ENCODE results near the gene TEX44. TPM values are rescaled to one million over a fixed set of nuclear protein-coding genes. Genes with fewer than 3 reads are reported as not detected.

Gene TEX44
- total RNA-seq, 1 experiment from 2014 or later = not detected

DNA sequence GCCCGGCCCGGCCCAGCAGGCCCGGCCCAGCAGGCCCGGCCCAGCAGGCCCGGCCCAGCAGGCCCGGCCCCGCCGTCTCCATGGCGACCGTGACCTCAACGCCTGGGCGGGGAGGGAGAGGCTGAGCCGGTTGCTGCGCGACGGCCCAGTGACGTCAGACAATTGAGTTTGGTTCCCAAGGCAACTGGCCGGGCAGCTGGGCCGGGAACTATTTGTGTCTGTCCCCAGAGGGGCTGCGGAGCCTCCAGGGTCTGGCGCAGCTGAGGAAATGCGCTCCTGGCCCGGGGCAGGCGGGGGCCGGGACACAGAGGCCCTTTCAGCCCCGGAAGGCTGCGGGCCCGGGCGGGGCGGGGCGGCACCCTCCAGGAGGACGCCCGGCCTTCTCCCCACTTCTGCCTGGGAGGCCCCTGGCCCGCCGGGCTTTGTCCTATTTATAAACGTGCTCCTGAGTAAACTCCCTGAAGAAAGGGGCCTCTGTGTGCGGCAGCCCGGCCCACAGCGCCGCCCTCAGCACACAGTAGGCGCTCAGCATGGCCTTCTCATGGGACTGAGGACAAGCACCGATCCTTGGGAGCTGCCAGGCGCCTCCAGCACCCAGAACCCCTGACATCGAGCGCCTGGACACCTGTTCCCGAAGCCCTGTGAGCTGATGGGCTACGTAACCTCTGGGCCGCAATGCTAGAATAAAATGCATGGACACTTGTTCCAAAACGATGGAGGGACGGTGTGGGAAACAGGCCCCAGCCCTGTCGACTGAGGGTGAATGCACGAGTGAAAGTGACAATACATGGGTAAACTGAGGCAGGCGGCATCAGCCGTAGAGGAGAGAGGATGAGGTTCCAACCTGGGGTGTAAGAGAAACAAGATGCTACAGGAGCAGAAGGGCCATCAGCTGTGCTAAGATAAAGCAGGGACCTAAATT lies 12.3 kb downstream of the TEX44 start:
- DNase-seq (ENCODE audit: low read depth) = peak; percentile 96

DNA sequence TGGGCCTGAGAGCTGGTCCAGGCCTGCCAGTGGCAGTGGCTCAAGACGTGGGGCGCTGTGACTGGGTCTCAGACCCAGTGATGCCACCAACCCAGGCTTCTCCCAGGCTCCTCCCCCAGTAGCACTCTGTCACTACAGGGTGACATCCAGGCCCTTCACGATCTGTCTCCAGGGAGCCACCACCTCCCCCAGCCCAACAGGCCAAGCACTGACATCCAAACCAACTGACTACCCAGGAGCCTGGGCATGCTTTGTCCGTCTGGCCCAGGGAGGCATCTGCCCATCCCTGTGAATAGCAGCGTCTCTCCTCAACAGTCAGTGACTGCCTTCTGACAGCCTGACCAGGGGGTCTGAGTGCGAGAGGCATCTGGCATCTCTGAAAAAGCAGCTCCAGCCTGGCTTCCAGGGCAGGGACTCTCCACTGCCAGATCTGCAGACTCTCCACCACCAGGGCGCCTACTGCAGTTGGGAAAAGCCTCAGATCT lies 13.0 kb downstream of the TEX44 start:
- no peak for DNase-seq (ENCODE audit: low read depth)

DNA sequence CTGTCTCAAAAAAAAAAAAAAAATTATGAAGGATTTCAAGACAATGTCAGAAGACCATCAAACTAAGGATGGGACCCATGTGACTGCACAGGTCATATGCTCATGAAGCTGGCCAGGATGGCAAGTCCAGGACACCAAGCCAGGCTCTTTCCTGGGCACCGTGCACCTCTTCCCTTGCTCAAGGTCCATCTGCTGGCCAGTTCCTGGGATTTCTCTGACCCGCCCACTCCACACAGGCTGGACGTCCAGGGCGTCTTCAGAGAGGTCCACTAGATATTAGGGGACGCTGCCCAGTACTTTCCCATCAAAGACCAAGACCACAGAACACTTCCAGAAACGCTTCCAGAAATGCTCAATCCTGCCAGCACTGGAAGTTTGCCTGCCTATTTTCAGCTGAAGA lies 14.3 kb downstream of the TEX44 start:
- no peak for DNase-seq (ENCODE audit: low read depth)

DNA sequence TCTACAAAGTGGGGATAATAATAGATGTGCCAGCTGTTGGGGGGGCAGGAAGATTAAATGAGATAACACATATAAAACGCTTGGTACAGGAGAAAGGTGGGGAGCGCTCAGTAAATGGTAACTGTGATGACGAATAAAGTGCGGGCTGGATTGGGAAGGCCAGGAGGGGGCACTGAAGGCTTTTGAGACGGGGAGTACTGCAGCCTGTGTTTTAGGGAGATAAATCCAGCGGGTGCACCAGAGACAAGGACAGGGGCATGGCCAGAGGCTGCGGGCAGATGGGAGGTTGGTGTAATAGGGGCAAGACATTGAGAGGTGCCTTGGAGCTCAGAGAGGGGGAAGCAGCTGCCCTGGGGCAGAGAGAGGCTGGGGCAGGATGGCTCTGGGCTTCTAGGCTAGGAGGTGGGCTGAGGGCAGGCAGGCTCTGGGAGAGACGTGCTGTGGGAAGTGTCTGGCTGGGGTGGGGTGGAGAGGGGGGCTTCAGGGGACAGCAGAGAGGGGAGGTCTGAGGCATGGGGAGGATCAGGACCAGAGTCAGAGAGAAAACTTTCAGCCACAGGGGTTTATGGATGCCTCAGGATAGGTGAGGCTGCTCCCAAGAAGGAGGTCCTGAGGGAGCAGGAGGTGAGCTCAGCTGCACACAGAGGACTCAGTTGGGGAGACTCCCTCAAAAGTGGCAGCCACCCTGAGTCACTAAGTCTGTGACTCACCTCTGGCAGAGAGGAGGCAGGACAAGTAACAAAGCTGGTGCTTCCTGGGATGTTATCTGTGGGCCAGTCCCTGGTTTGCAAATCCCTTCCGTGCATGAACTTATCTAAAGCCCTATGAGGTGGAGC lies 18.8 kb downstream of the TEX44 start:
- DNase-seq (ENCODE audit: low read depth) = peak; percentile 82

GRCh38 chr2:231612109-231612455 lies 19.4 kb downstream of the TEX44 start:
- DNase-seq (ENCODE audit: low read depth) = peak; percentile 78

GRCh38 chr2:231612456-231613330 lies 20.0 kb downstream of the TEX44 start:
- peak; percentile 93 for DNase-seq (ENCODE audit: low read depth)

DNA sequence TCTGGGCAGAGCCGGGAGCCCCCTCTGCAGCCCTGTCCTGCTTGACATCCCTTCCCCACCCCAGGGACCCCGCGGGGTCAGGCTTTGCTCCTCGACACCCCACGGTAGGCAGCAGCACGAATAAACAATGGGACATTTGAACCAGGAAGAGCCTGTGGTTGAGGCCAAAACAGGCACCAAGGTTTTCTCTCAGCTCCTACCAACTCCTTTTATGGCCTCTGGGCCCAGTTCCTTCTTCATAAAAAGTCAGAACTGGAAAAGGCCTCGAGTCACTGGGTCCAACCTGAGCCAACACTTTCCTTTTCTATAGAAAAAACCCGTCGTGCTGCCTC lies 20.6 kb downstream of the TEX44 start:
- DNase-seq (ENCODE audit: low read depth) = no peak

GRCh38 chr2:231613663-231614558 lies 21.2 kb downstream of the TEX44 start:
- DNase-seq (ENCODE audit: low read depth) = peak; percentile 57

DNA sequence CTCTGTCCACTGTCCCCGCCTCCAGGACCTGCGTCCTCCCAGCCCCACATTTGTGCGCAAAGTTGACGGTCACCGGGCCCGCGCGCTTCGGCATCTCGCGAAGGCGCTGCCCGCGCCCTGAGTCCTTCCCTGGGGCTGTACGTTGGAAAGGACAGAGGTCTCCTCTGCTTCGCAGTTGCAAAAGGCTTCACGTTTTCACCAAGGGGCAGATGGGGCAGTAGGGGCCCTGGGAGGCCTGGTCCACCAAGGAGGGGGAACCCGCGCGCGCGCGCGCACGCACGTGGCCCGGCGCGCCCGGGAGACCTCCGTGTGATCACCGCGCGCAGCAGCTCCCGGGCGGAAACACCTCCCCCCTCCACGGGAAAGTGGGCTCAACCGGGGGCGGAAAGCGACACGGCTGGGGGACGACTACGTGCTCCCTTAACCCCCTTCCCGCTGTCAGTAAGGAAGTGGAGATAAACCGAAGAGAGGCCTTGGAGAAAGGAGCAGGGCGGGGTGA lies 21.9 kb downstream of the TEX44 start:
- no peak for DNase-seq (ENCODE audit: low read depth)

- no peak for DNase-seq (ENCODE audit: low read depth)
Measured at GRCh38 chr2:231615058-231615671, 22.5 kb downstream of the TEX44 start.

GRCh38 chr2:231616296-231616695 lies 23.6 kb downstream of the TEX44 start:
- DNase-seq (ENCODE audit: low read depth) = no peak

DNA sequence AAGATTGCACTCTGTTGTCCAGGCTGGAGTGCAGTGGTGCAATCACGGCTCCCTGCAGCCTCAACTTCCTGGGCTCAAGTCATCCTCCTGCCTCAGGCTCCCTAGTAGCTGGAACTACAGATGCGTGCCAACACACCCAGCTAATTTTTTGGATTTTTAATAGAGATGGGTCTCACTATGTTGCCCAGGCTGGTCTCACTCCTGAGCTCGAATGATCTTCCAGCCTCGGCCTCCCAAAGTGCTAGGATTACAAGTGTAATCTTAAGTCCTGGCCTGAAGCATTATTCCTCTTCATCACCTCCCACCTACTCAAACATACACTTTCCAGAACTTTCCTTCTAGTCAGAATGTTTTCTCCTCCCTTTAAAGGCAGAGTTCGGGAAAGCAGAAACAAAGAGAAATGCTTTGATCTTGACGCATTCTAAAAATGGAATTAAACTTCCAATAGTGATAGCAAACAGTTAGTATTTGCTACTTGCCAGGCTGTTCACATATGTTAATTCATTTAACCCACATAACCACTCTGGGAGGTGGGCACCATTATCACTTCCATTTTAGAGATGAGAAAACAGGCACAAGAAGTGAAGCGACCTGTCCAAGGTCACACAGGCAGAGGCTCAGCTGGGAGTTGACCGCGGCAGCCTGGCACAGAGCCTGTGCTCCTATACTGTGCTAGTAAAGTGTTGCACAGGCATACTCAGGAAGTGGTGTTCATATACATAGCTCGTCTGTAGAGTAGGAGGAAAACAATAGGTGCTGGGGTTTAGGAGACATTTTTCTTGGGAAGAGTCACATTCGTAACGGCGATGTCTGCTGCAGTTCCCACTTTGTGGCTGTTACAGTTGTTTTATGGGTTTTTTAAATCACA lies 24.6 kb downstream of the TEX44 start:
- no peak for DNase-seq (ENCODE audit: low read depth)

DNA sequence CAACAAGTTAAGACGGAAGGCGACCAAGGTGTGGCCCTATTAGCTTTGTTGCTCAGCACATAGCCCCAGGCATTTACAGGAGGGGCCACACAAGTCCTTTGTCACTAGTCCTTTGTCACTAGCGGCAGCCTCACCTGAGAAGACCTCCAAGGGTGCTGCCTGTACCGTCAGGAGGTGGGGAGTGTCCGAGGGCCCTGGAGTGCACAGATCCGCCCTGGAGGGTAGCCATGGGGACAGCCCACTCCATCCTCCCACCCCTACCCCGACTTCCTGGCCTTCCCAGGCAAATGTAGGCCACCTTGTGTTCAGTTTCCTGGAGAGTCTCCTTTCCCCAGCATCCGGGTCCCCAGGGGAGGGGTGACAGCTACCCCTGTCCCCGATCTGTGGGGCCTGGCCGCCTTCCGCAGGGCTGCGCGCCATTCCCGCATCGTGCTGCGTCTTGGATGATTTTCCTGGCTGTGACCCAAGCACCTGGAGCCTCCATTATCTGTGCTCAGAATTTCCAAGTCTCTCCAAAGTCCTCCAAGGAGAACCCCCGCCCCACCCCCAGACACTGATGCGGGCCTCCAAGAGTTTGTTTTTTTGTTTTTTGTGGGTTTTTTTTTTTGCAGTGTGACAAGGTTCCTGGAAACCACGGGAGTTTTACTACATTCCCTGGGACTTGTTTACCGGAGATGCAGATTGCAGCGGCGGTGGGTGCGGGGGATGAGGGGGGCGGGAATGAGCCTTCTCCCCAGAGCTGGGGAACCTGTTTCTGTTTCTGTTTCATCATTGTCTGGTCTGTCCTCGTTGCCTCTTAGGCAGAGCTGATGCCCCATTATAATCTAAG lies 28.6 kb downstream of the TEX44 start:
- DNase-seq (ENCODE audit: low read depth) = no peak

DNA sequence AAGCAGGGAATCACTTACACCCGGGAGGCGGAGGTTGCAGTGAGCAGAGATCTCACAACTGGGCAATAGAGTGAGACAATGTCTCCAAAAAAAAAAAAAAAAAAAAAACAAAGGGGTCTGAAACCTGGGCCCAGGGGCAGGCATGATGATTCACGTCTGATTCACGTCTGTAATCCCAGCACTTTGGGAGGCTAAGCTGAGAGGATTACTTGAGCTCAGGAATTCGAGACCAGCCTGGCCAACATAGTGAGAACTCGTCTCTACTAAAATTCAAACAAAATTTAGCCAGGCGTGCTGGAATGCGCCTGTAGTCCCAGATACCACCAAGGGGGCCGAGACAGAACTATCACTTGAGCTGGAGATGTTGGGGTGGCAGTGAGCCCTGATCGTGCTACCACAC lies 30.3 kb downstream of the TEX44 start:
- DNase-seq (ENCODE audit: low read depth) = no peak

GRCh38 chr2:231626449-231626848 lies 33.8 kb downstream of the TEX44 start:
- DNase-seq (ENCODE audit: low read depth) = no peak

DNA sequence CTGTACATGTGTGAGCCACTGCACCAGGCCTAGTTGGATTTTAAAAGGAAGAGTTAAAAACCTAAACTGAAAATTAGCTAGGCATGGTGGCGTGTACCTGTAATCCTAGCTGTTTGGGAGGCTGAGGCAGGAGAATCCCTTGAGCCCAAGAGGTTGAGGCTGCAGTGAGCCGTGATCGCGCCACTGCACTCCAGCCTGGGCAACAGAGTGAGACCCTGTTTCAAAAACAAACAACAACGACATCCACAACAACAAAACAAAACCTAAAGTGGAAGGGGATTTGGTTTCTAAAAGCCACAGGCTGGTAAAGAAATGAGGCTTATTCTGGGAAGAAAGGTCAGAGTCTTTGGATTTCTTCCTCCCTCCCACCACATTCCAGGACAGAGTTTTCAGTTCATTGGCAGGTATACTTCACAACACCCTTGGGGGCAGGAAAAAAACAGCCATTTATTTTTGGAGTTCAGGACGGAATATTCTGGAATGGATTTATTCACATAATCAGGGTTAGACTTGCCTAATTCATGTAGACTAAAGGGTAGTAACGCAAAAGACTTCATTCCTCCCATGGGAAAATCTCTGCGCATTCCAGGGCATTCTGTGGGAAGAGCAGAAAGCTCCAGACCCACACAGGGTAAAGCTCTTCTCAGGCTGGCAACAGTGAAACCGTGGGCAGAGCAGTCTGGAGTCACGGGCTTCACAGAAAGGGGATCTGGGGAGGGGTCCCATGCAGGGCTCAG lies 34.9 kb downstream of the TEX44 start:
- DNase-seq (ENCODE audit: low read depth) = no peak

- no peak for DNase-seq (ENCODE audit: low read depth)
Measured at GRCh38 chr2:231632559-231633142, 40.0 kb downstream of the TEX44 start.
